ENCODE measurements around the gene EDEM2.
"Not testable (repeated sequence)": the region's sequence is repeated elsewhere in the genome, so short reads cannot be mapped to it uniquely, and the experiment has no call there.

Gene EDEM2

DNA sequence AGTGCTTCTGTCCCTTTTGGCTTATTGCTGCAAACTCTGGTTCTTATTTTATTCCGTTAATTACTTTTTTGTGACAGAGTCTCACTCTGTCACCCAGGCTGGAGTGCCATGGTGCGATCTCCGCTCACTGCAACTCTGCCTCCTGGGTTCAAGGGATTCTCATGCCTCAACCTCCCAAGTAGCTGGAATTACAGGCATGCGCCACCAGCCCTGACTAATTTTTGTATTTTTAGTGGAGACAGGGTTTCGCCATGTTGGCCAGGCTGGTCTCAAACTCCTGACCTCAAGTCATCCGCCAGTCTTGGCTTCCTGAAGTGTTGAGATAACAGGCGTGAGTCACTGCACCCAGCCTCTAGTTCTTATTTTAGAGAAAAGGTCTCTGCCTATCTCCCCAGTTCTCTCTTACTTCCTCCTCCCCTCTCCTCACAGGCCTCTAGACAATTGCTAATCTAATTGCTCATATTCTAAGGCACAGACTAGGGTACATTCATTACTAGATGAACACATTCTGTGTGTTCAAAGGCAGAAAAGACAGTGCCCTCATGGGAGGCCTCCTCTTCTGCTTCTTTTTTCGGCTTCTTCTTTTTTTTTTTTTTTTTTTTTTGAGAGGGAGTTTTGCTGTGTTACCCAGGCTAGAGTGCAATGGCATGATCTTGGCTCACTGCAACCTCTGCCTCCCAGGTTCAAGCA lies 27.0 kb downstream of the EDEM2 start:
- TF ChIP-seq, protein P1, sequence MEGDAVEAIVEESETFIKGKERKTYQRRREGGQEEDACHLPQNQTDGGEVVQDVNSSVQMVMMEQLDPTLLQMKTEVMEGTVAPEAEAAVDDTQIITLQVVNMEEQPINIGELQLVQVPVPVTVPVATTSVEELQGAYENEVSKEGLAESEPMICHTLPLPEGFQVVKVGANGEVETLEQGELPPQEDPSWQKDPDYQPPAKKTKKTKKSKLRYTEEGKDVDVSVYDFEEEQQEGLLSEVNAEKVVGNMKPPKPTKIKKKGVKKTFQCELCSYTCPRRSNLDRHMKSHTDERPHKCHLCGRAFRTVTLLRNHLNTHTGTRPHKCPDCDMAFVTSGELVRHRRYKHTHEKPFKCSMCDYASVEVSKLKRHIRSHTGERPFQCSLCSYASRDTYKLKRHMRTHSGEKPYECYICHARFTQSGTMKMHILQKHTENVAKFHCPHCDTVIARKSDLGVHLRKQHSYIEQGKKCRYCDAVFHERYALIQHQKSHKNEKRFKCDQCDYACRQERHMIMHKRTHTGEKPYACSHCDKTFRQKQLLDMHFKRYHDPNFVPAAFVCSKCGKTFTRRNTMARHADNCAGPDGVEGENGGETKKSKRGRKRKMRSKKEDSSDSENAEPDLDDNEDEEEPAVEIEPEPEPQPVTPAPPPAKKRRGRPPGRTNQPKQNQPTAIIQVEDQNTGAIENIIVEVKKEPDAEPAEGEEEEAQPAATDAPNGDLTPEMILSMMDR (IDR thresholded peaks at IDR 0.05; ENCODE audit: low read depth, low read length), result no peak

DNA sequence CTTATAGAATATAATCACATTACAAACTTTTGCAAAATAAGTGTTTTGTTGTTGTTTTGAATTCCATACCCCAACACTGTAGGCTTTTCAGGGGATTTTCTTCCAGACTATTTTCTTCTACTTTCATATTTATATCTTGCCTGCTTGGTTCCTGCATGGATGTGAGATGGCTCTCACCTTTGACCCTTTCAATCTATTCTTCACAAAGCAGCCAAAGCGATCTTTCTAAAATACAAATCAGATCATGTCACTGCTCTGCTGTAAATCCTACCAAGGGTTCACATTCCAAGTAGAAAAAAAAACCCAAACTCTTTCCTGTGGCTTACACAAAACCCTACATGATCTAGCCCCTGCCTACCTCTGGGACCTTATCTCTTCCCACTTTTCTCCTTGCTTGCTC lies 29.5 kb downstream of the EDEM2 start:
- no peak for DNase-seq (ENCODE audit: extremely low read depth, low read depth)
- TF ChIP-seq, protein P1 (IDR thresholded peaks at IDR 0.05; ENCODE audit: low read depth, low read length), result no peak

More for the DNA sequence above, 27.0 kb downstream of the EDEM2 start:
- DNase-seq (ENCODE audit: extremely low read depth, low read depth), result no peak

DNA sequence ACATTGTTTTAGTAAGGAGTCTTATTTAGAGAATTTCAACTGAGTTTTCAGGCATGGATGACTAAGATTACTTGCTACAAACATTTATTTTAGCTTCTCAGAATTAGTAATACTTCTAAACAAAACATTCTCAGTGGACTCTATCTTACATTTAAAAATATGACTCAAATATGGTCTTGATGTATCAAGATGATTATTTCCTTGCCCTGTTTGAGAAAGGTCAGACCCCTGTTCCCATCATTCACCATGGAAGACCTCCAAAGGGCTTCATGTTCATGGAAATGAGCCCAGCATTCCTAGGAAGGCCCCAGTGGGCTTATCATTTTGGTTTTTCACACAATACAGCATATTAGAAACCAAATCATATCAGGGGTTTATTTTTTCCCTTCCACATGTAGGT lies 29.9 kb downstream of the EDEM2 start:
- TF ChIP-seq, protein P1 (IDR thresholded peaks at IDR 0.05; ENCODE audit: low read depth, low read length), result no peak
- peak; percentile 25 for DNase-seq (ENCODE audit: extremely low read depth, low read depth)

DNA sequence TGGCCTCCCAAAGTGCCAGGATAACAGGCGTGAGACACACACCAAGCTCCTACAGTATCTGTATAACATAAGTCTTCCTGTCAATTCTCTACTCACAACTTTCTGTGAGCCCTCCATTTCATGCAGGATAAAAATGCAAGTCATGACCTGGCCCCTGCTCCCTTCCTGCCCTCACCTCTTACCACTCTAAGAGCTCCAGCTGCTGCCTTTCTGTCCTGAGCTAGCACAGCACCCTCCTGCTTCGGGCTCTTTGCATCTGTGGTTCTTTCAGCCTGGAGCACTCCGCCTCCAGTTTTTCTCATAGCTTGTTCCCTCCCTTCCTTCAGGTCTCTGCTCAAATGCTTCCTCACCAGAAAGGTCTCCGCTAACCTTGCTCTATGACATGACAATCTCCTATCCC lies 30.9 kb downstream of the EDEM2 start:
- DNase-seq (ENCODE audit: extremely low read depth, low read depth), result no peak
- TF ChIP-seq, protein P1 (IDR thresholded peaks at IDR 0.05; ENCODE audit: low read depth, low read length), result no peak

DNA sequence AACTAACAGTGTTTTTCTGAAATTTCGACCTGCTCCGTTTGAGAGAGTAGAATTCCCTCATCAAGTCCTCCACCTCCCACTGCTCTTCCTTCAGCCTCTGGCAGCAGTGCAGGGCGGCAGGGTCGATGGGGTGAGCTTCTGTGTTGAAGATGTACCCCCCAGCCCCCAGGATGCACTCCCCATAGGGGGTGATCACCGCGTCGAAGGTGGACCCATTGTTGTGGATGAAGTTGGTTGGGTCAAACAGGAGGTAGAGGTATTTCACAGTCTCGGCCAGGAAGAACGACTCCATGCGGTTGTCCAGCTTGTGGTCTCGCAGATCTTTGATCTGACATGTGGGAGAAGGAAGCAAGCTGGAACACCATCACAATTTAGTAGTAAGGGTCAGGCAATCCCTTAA lies 31.5 kb downstream of the EDEM2 start:
- no peak for DNase-seq (ENCODE audit: extremely low read depth, low read depth)

DNA sequence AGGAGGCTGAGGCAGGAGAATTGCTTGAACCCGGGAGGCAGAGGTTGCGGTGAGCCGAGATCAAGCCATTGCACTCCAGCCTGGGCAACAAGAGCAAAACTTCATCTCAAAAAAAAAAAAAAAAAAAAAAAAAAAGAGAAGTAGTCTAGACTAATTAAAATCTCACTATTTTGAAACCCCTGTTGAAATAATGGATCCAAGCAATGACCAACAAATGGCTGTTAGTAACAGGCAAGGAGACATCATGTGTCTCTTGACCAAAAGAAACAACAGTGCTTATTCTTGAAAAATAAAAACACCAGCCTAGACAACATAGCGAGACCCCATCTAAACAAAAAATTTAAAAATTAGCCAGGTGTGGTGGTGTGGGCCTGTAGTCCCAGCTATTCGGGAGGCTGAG lies 34.9 kb downstream of the EDEM2 start:
- not testable (repeated sequence) for DNase-seq (ENCODE audit: extremely low read depth, low read depth)

More for the DNA sequence above, 31.5 kb downstream of the EDEM2 start:
- TF ChIP-seq, protein P1 (IDR thresholded peaks at IDR 0.05; ENCODE audit: low read depth, low read length), result no peak

DNA sequence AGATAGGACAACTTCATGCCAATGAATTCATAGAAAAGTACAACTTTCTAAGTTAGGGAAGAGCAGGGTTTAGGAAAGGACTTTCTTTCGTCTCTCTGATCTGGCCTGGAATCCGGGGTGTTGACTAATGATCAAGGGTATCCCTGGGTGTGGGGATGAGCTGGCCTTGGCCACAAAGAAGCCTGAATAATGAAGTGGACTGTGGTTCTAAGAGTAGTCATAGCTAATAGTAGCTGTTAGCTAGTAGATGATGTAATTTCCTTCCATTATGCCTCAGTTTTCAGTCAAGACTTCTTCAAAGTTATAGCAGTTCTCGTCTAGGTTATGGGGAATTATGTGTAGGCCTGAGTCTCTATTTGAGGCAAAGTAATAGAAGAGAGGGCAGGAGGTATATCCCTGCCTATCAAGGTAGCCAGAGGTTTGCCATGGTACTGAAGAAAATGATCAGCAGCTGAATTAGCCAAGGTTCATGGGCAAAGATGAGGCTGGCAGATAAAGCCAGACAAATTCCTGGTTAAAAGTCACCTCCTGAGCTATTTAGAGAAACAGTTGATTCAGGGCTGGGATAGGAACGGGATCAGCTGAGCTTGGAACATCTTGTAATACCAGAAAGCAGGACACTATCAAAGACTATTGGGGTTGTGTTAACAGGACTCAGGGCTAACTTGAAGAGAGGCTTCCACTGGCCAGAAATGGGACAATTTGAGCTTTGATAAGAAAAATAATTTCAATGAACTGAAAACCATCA lies 35.8 kb downstream of the EDEM2 start:
- TF ChIP-seq, protein P1 (IDR thresholded peaks at IDR 0.05; ENCODE audit: low read depth, low read length), result no peak

More for the DNA sequence above, 35.8 kb downstream of the EDEM2 start:
- DNase-seq (ENCODE audit: extremely low read depth, low read depth), result no peak

All from AG09319 (cell line).